Thoracic aorta (tissue), 2 donors: Measurements from ENCODE around the gene PFDN1. TPM values are rescaled to one million over a fixed set of nuclear protein-coding genes. Genes with fewer than 3 reads are reported as not detected.

ENCODE experiments used
- ATAC-seq: fragments of 150-250 bp; one replicate; pipeline ENCODE4 v1.8.0; 2017; ENCODE audit warnings: low read depth; ENCODE audit not compliant: insufficient number of reproducible peaks, low FRiP score
- DNase-seq: peaks from one replicate; pipeline ENCODE4 v3.0.0-alpha.2; 2020; ENCODE audit warnings: low spot score
- H3K27ac ChIP-seq, 2 donors: fragments of 200-600 bp; sonication (generic); 1 replicate in 1 of 2; 2 replicates in 1 of 2; pipeline ENCODE4 v1.5.1; 2016; ENCODE audit warnings: mild to moderate bottlenecking in 2 of 2, moderate library complexity in 2 of 2
- H3K27me3 ChIP-seq: fragments of 200-600 bp; sonication (generic); replicated peaks from 2 replicates; pipeline ENCODE4 v1.6.0; 2016; ENCODE audit warnings: mild to moderate bottlenecking; ENCODE audit not compliant: insufficient read depth
- H3K36me3 ChIP-seq: fragments of 200-600 bp; sonication (generic); one replicate; pipeline ENCODE4 v1.5.1; 2016
- H3K4me1 ChIP-seq, 2 donors: fragments of 200-600 bp; sonication (generic); 1 replicate in 1 of 2; 2 replicates in 1 of 2; pipeline versions ENCODE4 v1.5.1 to v1.6.0; 2016; ENCODE audit warnings: low read depth in 2 of 2, mild to moderate bottlenecking in 1 of 2; ENCODE audit not compliant: control insufficient read depth in 1 of 2
- H3K4me3 ChIP-seq: fragments of 200-600 bp; sonication (generic); 2 replicates; pipeline ENCODE4 v1.5.1; 2016; ENCODE audit warnings: mild to moderate bottlenecking
- H3K9me3 ChIP-seq: fragments of 200-600 bp; sonication (generic); 2 replicates; pipeline ENCODE4 v1.5.1; 2016
- total RNA-seq, 2 donors: library from RNA; depleted of rRNA; stranded (reverse); fragments of >200 nt; gene quantifications; one replicate each; pipeline versions ENCODE4 v1.1.0 to v1.2.3, GENCODE V29; 2016
- TF ChIP-seq, protein P1 (sequence below): fragments of 200-600 bp; sonication (generic); IDR thresholded peaks from one replicate; pipeline ENCODE4 v1.5.1; 2019; ENCODE audit warnings: antibody characterized with exemption

PFDN1 gene
- total RNA-seq, 2 donors from 2014 or later: 62.5 to 72.2 TPM

DNA sequence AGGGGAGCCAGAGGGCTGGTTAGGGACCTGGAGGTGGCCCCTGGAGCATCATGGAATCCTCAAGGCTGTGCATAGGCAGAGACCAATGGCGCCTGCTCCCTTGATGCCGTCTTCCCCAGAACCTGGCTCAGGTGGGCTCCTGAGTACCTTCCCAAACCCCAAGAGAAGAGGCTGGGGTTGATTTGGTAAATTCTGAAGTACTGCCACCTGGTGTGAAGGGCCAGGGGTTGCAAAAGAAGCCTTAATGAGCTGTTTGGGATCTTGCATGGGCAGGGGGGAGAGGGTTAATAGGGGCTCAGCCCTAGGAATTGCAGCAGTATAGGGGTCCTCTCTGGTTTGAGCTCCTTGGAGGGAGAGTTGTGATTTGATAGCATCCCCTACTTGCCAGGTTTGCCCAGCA lies 75.9 kb downstream of the PFDN1 start:
- Histone ChIP-seq H3K36me3 (no peaks in the 10 kb centered on the region), H3K4me1 (peaks cover 0 to 13% of the 10 kb centered on the region in 2 donors), H3K9me3 (no peaks in the 10 kb centered on the region), H3K4me3 (no peak overlapping the region), H3K27me3 (no peaks in the 10 kb centered on the region), H3K27ac (no peak overlapping the region)
- no peak for ATAC-seq
- no peak for DNase-seq
- TF ChIP-seq, protein P1, sequence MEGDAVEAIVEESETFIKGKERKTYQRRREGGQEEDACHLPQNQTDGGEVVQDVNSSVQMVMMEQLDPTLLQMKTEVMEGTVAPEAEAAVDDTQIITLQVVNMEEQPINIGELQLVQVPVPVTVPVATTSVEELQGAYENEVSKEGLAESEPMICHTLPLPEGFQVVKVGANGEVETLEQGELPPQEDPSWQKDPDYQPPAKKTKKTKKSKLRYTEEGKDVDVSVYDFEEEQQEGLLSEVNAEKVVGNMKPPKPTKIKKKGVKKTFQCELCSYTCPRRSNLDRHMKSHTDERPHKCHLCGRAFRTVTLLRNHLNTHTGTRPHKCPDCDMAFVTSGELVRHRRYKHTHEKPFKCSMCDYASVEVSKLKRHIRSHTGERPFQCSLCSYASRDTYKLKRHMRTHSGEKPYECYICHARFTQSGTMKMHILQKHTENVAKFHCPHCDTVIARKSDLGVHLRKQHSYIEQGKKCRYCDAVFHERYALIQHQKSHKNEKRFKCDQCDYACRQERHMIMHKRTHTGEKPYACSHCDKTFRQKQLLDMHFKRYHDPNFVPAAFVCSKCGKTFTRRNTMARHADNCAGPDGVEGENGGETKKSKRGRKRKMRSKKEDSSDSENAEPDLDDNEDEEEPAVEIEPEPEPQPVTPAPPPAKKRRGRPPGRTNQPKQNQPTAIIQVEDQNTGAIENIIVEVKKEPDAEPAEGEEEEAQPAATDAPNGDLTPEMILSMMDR: no peak

- Histone ChIP-seq H3K27me3 (no peaks in the 10 kb centered on the region), H3K27ac (no peak overlapping the region), H3K9me3 (no peaks in the 10 kb centered on the region), H3K4me3 (no peak overlapping the region), H3K36me3 (no peaks in the 10 kb centered on the region), H3K4me1 (peaks cover 3 to 29% of the 10 kb centered on the region in 2 donors)
- ATAC-seq (no peak), DNase-seq (no peak)
- TF ChIP-seq, protein P1: no peak
Measured at GRCh38 chr5:140225396-140225795, 77.5 kb downstream of the PFDN1 start.

- H3K27ac ChIP-seq: no peak overlapping the region
- H3K9me3 ChIP-seq: no peaks in the 10 kb centered on the region
- H3K36me3 ChIP-seq: no peaks in the 10 kb centered on the region
- H3K4me1 ChIP-seq: peaks cover 9 to 36% of the 10 kb centered on the region in 2 donors
- DNase-seq (no peak), ATAC-seq (no peak)
- no peak overlapping the region for H3K4me3 ChIP-seq
- no peaks in the 10 kb centered on the region for H3K27me3 ChIP-seq
- TF ChIP-seq, protein P1: no peak
Measured at GRCh38 chr5:140224658-140225057, 78.2 kb downstream of the PFDN1 start.

- no peak overlapping the region for H3K27ac ChIP-seq
- DNase-seq: no peak
- H3K4me1 ChIP-seq: peaks cover 10 to 41% of the 10 kb centered on the region in 2 donors
- H3K36me3 ChIP-seq: no peaks in the 10 kb centered on the region
- no peak overlapping the region for H3K4me3 ChIP-seq
- TF ChIP-seq, protein P1: no peak
- no peaks in the 10 kb centered on the region for H3K27me3 ChIP-seq
- no peak for ATAC-seq
- no peaks in the 10 kb centered on the region for H3K9me3 ChIP-seq
Measured at GRCh38 chr5:140223567-140223966, 79.3 kb downstream of the PFDN1 start.

DNA sequence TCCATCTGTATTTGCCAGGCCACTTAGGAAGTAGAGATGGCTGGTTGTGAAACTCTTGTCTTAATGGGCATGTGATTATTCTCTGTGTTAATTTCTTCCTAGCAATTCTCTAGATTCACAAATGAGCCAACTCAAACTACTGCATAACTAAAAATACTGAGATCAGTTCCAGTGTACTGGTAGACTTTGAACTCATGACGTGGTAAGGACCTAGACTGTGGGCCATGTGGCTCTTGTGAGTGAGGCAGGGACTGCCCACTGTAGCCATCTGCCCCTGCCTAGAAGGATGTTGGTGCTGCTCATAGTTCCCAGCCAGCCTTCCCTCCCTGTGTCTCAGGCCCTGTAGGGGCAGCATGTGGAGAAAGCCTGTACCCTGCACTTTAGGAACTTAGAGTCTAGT lies 80.5 kb downstream of the PFDN1 start:
- Histone ChIP-seq H3K27me3 (no peaks in the 10 kb centered on the region), H3K27ac (no peak overlapping the region), H3K4me3 (no peak overlapping the region), H3K4me1 (peaks cover 10 to 41% of the 10 kb centered on the region in 2 donors), H3K36me3 (no peaks in the 10 kb centered on the region), H3K9me3 (no peaks in the 10 kb centered on the region)
- TF ChIP-seq, protein P1: no peak
- ATAC-seq: no peak
- DNase-seq: no peak
